Measurements from ENCODE around the gene OSBPL3. TPM values are rescaled to one million over a fixed set of nuclear protein-coding genes. Genes with fewer than 3 reads are reported as not detected.

Gene OSBPL3
- total RNA-seq, 1 experiment from 2014 or later = 16.0 TPM

DNA sequence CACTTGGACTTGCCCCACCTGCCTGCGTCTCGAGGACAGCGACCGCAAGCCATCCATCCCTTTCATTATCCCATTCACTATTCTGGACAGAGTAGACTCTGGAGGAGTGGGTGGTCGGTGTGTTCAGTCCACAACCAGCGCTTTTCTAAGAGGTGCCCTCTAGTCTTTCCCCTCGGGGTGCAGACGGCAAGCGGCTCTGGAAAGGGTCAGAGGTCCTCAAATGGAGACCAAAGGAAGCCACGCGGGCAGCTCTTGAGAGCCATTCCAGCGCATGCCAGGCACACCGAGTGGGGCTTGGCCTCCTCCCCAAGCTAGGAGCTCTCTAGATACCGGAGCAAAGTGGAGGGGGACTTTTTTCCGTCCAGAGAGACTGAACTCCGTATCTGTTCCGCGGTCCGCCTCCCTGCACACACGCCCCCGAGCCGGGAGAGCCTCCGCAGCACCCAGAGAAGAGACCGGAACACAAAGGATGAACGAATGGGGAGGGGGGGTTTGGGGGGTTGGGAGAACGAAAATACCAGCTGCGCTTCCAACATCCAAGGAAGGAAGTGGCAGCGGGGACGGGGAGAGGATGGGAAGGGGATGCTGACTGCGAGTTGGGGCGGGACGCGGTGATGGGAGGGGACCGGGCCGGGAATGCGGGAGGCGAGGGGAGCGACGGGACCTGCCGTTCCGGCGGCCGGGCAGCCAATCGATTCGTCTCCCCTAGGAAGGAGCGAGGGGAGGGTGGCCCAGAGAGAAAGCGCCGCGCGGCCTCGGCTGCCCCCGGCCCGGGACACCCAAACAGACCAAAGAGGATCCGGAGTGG is 223.2 kb downstream of the OSBPL3 start (continued):
- TF ChIP-seq CTCF (IDR thresholded peaks at IDR 0.05) (no peak), PRRX2 (CRISPR knock-in tag; IDR thresholded peaks at IDR 0.05) (no peak), NR2C2 (CRISPR knock-in tag; IDR thresholded peaks at IDR 0.05) (no peak), ZNF281 (CRISPR knock-in tag; IDR thresholded peaks at IDR 0.05) (no peak), ESRRA (CRISPR knock-in tag; IDR thresholded peaks at IDR 0.05; ENCODE audit: borderline replicate concordance) (no peak), USF2 (CRISPR knock-in tag; IDR thresholded peaks at IDR 0.05) (no peak), GABPB1 (CRISPR knock-in tag; IDR thresholded peaks at IDR 0.05) (peak; percentile 67), PRDM15 (CRISPR knock-in tag; IDR thresholded peaks at IDR 0.05) (peak; percentile 49; the same call in 1 of the 2 replicates), FOXP4 (CRISPR knock-in tag; IDR thresholded peaks at IDR 0.05) (0 out of 2 replicates have a peak, but pooled peaks have one; percentile 13), ZNF416 (CRISPR knock-in tag; IDR thresholded peaks at IDR 0.05) (no peak), SOX15 (CRISPR knock-in tag; IDR thresholded peaks at IDR 0.05) (no peak), ETV6 (CRISPR knock-in tag; IDR thresholded peaks at IDR 0.05) (no peak), AR (CRISPR knock-in tag; IDR thresholded peaks at IDR 0.05) (no peak), MYBL2 (CRISPR knock-in tag; IDR thresholded peaks at IDR 0.05) (no peak), GRHL2 (CRISPR knock-in tag; IDR thresholded peaks at IDR 0.05; ENCODE audit: insufficient replicate concordance, severe bottlenecking) (no peak), FOXK1 (CRISPR knock-in tag; IDR thresholded peaks at IDR 0.05) (no peak), CREB1 (CRISPR knock-in tag; IDR thresholded peaks at IDR 0.05) (no peak)
- TF ChIP-seq, protein P1, sequence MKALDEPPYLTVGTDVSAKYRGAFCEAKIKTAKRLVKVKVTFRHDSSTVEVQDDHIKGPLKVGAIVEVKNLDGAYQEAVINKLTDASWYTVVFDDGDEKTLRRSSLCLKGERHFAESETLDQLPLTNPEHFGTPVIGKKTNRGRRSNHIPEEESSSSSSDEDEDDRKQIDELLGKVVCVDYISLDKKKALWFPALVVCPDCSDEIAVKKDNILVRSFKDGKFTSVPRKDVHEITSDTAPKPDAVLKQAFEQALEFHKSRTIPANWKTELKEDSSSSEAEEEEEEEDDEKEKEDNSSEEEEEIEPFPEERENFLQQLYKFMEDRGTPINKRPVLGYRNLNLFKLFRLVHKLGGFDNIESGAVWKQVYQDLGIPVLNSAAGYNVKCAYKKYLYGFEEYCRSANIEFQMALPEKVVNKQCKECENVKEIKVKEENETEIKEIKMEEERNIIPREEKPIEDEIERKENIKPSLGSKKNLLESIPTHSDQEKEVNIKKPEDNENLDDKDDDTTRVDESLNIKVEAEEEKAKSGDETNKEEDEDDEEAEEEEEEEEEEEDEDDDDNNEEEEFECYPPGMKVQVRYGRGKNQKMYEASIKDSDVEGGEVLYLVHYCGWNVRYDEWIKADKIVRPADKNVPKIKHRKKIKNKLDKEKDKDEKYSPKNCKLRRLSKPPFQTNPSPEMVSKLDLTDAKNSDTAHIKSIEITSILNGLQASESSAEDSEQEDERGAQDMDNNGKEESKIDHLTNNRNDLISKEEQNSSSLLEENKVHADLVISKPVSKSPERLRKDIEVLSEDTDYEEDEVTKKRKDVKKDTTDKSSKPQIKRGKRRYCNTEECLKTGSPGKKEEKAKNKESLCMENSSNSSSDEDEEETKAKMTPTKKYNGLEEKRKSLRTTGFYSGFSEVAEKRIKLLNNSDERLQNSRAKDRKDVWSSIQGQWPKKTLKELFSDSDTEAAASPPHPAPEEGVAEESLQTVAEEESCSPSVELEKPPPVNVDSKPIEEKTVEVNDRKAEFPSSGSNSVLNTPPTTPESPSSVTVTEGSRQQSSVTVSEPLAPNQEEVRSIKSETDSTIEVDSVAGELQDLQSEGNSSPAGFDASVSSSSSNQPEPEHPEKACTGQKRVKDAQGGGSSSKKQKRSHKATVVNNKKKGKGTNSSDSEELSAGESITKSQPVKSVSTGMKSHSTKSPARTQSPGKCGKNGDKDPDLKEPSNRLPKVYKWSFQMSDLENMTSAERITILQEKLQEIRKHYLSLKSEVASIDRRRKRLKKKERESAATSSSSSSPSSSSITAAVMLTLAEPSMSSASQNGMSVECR (CRISPR knock-in tag; IDR thresholded peaks at IDR 0.05; ENCODE audit: borderline replicate concordance) = peak; percentile 32; the same call in 1 of the 2 replicates
